HEK293 (cell line): ENCODE measurements around the gene PPP6R1.
A peak's percentile ranks its signal among the peaks of the same experiment; 100 is the strongest.

Experiments
- CTCF ChIA-PET: fragments of 350-600 bp; formaldehyde crosslinking; extraction: SDS; loops from one replicate; lab custom pipeline; 2021; ENCODE audit warnings: antibody characterized with exemption; lab: Yijun Ruan, JAX
- POLR2A ChIA-PET: fragments of 300-600 bp; formaldehyde crosslinking; extraction: SDS; loops from one replicate; lab custom pipeline; 2020; ENCODE audit warnings: antibody characterized with exemption, inconsistent platforms; lab: Yijun Ruan, JAX
- H3K27ac ChIP-seq: fragments of 200-500 bp; sonication (Bioruptor generic); 2 replicates; pipeline ENCODE4 v1.5.1; 2014; ENCODE audit warnings: low read depth, low read length, control low read depth, inconsistent platforms; ENCODE audit errors: extremely low read depth
- H3K36me3 ChIP-seq, 2 experiments: fragments of 200-500 bp in 1 of 2; sonication (Bioruptor generic) in 1 of 2; 1 replicate in 1 of 2; 2 replicates in 1 of 2; pipeline ENCODE4 v1.5.1; 2014 to 2017; ENCODE audit warnings: inconsistent platforms in 2 of 2, low read length in 2 of 2; ENCODE audit not compliant: control insufficient read depth in 2 of 2, insufficient read depth in 1 of 2
- H3K4me1 ChIP-seq: fragments of 200-500 bp; sonication (Bioruptor generic); 2 replicates; pipeline ENCODE4 v1.5.1; 2014; ENCODE audit warnings: mild to moderate bottlenecking, low read length, inconsistent platforms; ENCODE audit not compliant: control insufficient read depth, insufficient read depth
- H3K4me3 ChIP-seq: 2 replicates; pipeline ENCODE4 v1.5.1; 2011; ENCODE audit warnings: low read depth, mild to moderate bottlenecking, control low read depth, low read length, moderate library complexity
- H3K9me3 ChIP-seq: fragments of 200-500 bp; sonication (Bioruptor generic); 2 replicates; pipeline ENCODE4 v1.5.1; 2014; ENCODE audit warnings: low read depth, low read length, inconsistent platforms; ENCODE audit not compliant: control insufficient read depth, insufficient read depth
- ELK4 ChIP-seq: IDR thresholded peaks from 2 replicates; pipeline ENCODE4 v1.6.1; 2011; ENCODE audit warnings: mild to moderate bottlenecking, low read depth, low read length, borderline replicate concordance
- GLI2 ChIP-seq: fragments of 450-650 bp; formaldehyde crosslinking; IDR thresholded peaks from 2 replicates; pipeline ENCODE4; 2017; ENCODE audit warnings: missing biosample characterization, missing genetic modification characterization, low read depth, borderline replicate concordance
- GLIS2 ChIP-seq: fragments of 450-650 bp; formaldehyde crosslinking; IDR thresholded peaks from 2 replicates; pipeline ENCODE4 v1.5.1; 2016; ENCODE audit warnings: missing biosample characterization, missing genetic modification characterization
- KLF9 ChIP-seq: fragments of 450-650 bp; formaldehyde crosslinking; IDR thresholded peaks from 2 replicates; pipeline ENCODE4 v1.5.1; 2016; ENCODE audit warnings: missing biosample characterization, missing genetic modification characterization, low read depth
- ZBTB21 ChIP-seq: fragments of 450-650 bp; formaldehyde crosslinking; IDR thresholded peaks from 2 replicates; pipeline ENCODE4 v1.5.1; 2017; ENCODE audit warnings: missing biosample characterization, missing genetic modification characterization
- ZFP3 ChIP-seq: fragments of 450-650 bp; formaldehyde crosslinking; IDR thresholded peaks from 2 replicates; pipeline ENCODE4 v1.5.1; 2016; ENCODE audit warnings: low read depth, missing biosample characterization, missing genetic modification characterization
- ZNF26 ChIP-seq: fragments of 450-650 bp; formaldehyde crosslinking; IDR thresholded peaks from 2 replicates; pipeline ENCODE4 v1.5.1; 2016; ENCODE audit warnings: missing biosample characterization, missing genetic modification characterization
- ZNF473 ChIP-seq: fragments of 450-650 bp; formaldehyde crosslinking; IDR thresholded peaks from 2 replicates; pipeline ENCODE4 v1.5.1; 2017; ENCODE audit warnings: missing biosample characterization, missing genetic modification characterization
- ZNF48 ChIP-seq: fragments of 450-650 bp; formaldehyde crosslinking; IDR thresholded peaks from 2 replicates; pipeline ENCODE4 v1.5.1; 2016; ENCODE audit warnings: missing biosample characterization, missing genetic modification characterization
- ZNF518A ChIP-seq: fragments of 450-650 bp; formaldehyde crosslinking; conservative IDR thresholded peaks from 2 replicates; pipeline ENCODE4 v1.5.1; 2016; ENCODE audit warnings: low read depth, missing biosample characterization, missing genetic modification characterization
- ZNF629 ChIP-seq: fragments of 450-650 bp; formaldehyde crosslinking; IDR thresholded peaks from 2 replicates; pipeline ENCODE4 v1.5.1; 2017; ENCODE audit warnings: missing biosample characterization, missing genetic modification characterization
- ZNF660 ChIP-seq: fragments of 450-650 bp; IDR thresholded peaks from 2 replicates; pipeline ENCODE4 v1.5.1; 2018; ENCODE audit warnings: missing biosample characterization, mild to moderate bottlenecking, missing genetic modification characterization
- ZNF76 ChIP-seq: fragments of 450-650 bp; formaldehyde crosslinking; IDR thresholded peaks from 2 replicates; pipeline ENCODE4; 2016; ENCODE audit warnings: low read depth, missing biosample characterization, missing genetic modification characterization, borderline replicate concordance
- ZNF768 ChIP-seq: fragments of 450-650 bp; formaldehyde crosslinking; IDR thresholded peaks from 2 replicates; pipeline ENCODE4 v1.5.1; 2018; ENCODE audit warnings: missing biosample characterization, mild to moderate bottlenecking, missing genetic modification characterization
- ZSCAN18 ChIP-seq: fragments of 450-650 bp; formaldehyde crosslinking; IDR thresholded peaks from 2 replicates; pipeline ENCODE4 v1.5.1; 2016; ENCODE audit warnings: missing biosample characterization, missing genetic modification characterization
- ZSCAN23 ChIP-seq: fragments of 450-650 bp; formaldehyde crosslinking; IDR thresholded peaks from 2 replicates; pipeline ENCODE4 v1.5.1; 2016; ENCODE audit warnings: missing biosample characterization, missing genetic modification characterization

PPP6R1 gene

GRCh38 chr19:55197528-55197927, 61.3 kb downstream of the PPP6R1 start:
- no peak for TF ChIP-seq ELK4
- TF ChIP-seq ZBTB21 (tag by site-specific recombination), result 0 out of 2 replicates have a peak, but pooled peaks have one; percentile 35
- peak; percentile 94 for TF ChIP-seq ZNF76 (tag by site-specific recombination)
- no peak for TF ChIP-seq ZNF26
- TF ChIP-seq ZNF629, result 0 out of 2 replicates have a peak, but pooled peaks have one; percentile 16
- ChIA-PET CTCF (interaction anchor here (0.6 to 2.6 kb wide), 3 partner anchors 32 to 225 kb away, joined by 3 to 12 read pairs (median 3); partner anchors contain the start of gene DNAAF3), POLR2A (interaction anchor here (0.6 kb wide), 1 partner anchor 69 kb away, joined by 3 read pairs; no protein-coding TSS in a partner anchor)

GRCh38 chr19:55196803-55197202, 62.0 kb downstream of the PPP6R1 start:
- H3K4me3 ChIP-seq, result no peak overlapping the region
- H3K4me1 ChIP-seq, result no peaks in the 10 kb centered on the region
- POLR2A ChIA-PET, result interaction anchor here (0.7 kb wide), 1 partner anchor 59 kb away, joined by 3 read pairs; no protein-coding TSS in a partner anchor
- no peak overlapping the region for H3K27ac ChIP-seq
- H3K36me3 ChIP-seq, result no peaks in the 10 kb centered on the region
- peak; percentile 50; the same call in 1 of the 2 replicates for TF ChIP-seq ZNF76 (tag by site-specific recombination)
- TF ChIP-seq ZNF518A, result no peak
- no peak for TF ChIP-seq ZNF768 (tag by site-specific recombination)
- no peaks in the 10 kb centered on the region for H3K9me3 ChIP-seq
- CTCF ChIA-PET, result no interaction called here

More at GRCh38 chr19:55197528-55197927, 61.3 kb downstream of the PPP6R1 start:
- no peaks in the 10 kb centered on the region for H3K4me1 ChIP-seq
- H3K27ac ChIP-seq, result no peak overlapping the region
- no peak overlapping the region for H3K4me3 ChIP-seq
- no peaks in the 10 kb centered on the region for H3K36me3 ChIP-seq
- H3K9me3 ChIP-seq, result no peaks in the 10 kb centered on the region

- ChIA-PET POLR2A (interaction anchor here (0.7 kb wide), 1 partner anchor 39 kb away, joined by 4 read pairs; no protein-coding TSS in a partner anchor), CTCF (interaction anchor here (0.8 to 0.9 kb wide), 2 partner anchors 11 to 99 kb away, joined by 3 to 7 read pairs; no protein-coding TSS in a partner anchor)
- TF ChIP-seq ZNF48 (tag by site-specific recombination) (no peak), KLF9 (tag by site-specific recombination) (no peak), ZNF518A (no peak), ZSCAN18 (tag by site-specific recombination) (no peak), GLIS2 (tag by site-specific recombination) (no peak), GLI2 (tag by site-specific recombination) (no peak), ZNF473 (tag by site-specific recombination) (no peak), ZFP3 (tag by site-specific recombination) (no peak), ZSCAN23 (tag by site-specific recombination) (no peak), ZNF660 (tag by site-specific recombination) (no peak)
These were observed 65.3 kb downstream of the PPP6R1 start for GRCh38 chr19:55193481-55193880.

More at GRCh38 chr19:55193481-55193880, 65.3 kb downstream of the PPP6R1 start:
- Histone ChIP-seq H3K9me3 (no peaks in the 10 kb centered on the region), H3K4me3 (no peak overlapping the region), H3K4me1 (no peaks in the 10 kb centered on the region), H3K27ac (no peak overlapping the region), H3K36me3 (no peaks in the 10 kb centered on the region)
